Breast epithelium (tissue), 4 donors: ENCODE results near the gene LY9. TPM values are rescaled to one million over a fixed set of nuclear protein-coding genes. Genes with fewer than 3 reads are reported as not detected.

Experiments
- DNase-seq, 2 donors: peaks; one replicate each; pipeline ENCODE4 v3.0.0-alpha.2; 2019; ENCODE audit warnings: low spot score in 2 of 2
- H3K27ac ChIP-seq, 2 donors: fragments of 200-600 bp; sonication (generic) in 1 of 2; one replicate each; pipeline ENCODE4 v1.5.1; 2016 to 2019; ENCODE audit warnings: mild to moderate bottlenecking in 1 of 2
- H3K27me3 ChIP-seq, 2 donors: fragments of 200-600 bp; sonication (generic) in 1 of 2; one replicate each; pipeline versions ENCODE4 v1.5.1 to v1.6.0; 2017 to 2019; ENCODE audit warnings: control low read depth in 1 of 2, mild to moderate bottlenecking in 1 of 2
- H3K36me3 ChIP-seq: fragments of 200-600 bp; one replicate; pipeline ENCODE4 v1.5.1; 2019
- H3K4me1 ChIP-seq, 2 donors: fragments of 200-600 bp; sonication (generic); one replicate each; pipeline ENCODE4 v1.5.1; 2016 to 2019; ENCODE audit warnings: control low read depth in 1 of 2
- H3K4me3 ChIP-seq, 3 donors: fragments of 200-600 bp; sonication (generic); 1 replicate in 2 of 3; 2 replicates in 1 of 3; pipeline ENCODE4 v1.5.1; 2016 to 2019; ENCODE audit warnings: mild to moderate bottlenecking in 3 of 3, moderate library complexity in 2 of 3
- H3K9me3 ChIP-seq, 2 donors: fragments of 200-600 bp; sonication (generic) in 1 of 2; one replicate each; pipeline ENCODE4 v1.5.1; 2016 to 2019; ENCODE audit warnings: control low read depth in 1 of 2
- CTCF ChIP-seq, 3 donors: fragments of 450-650 bp; IDR thresholded peaks; one replicate each; pipeline ENCODE4 v1.5.1; 2016 to 2017; ENCODE audit warnings: antibody characterized with exemption in 3 of 3, mild to moderate bottlenecking in 3 of 3, moderate library complexity in 3 of 3
- POLR2A ChIP-seq: fragments of 450-650 bp; IDR thresholded peaks from one replicate; pipeline ENCODE4 v1.6.1; 2016; ENCODE audit warnings: antibody characterized with exemption, mild to moderate bottlenecking, moderate library complexity
- POLR2AphosphoS5 ChIP-seq, 3 donors: sonication (generic); formaldehyde crosslinking; IDR thresholded peaks; one replicate each; pipeline ENCODE4 v1.6.1; 2017; ENCODE audit warnings: antibody characterized with exemption in 3 of 3
- intact Hi-C: fragments of 100-400 bp; cut with DNase I; formaldehyde crosslinking; loops from one replicate; pipeline ENCODE4 v1.15.1; 2023; ENCODE audit warnings: low total_unique reads
- total RNA-seq, 3 donors: library from RNA; depleted of rRNA; stranded (reverse); fragments of >200 nt; gene quantifications; one replicate each; pipeline ENCODE4 v1.1.0, GENCODE V29; 2016

The LY9 gene
- total RNA-seq, 3 donors from 2014 or later: 1.1 to 5.9 (median 5.6) TPM

- TF ChIP-seq POLR2A: no peak
- TF ChIP-seq POLR2AphosphoS5 (IDR thresholded peaks at IDR 0.05): no peak
- no peak overlapping the region for H3K4me3 ChIP-seq
- H3K4me1 ChIP-seq: no peaks in the 10 kb centered on the region
- no peaks in the 10 kb centered on the region for H3K9me3 ChIP-seq
- intact Hi-C loops: no loop called here
- no peak for DNase-seq
- no peaks in the 10 kb centered on the region for H3K36me3 ChIP-seq
- H3K27ac ChIP-seq: no peak overlapping the region
- H3K27me3 ChIP-seq: no peaks in the 10 kb centered on the region
These were observed 34.1 kb upstream of the LY9 start for GRCh38 chr1:160761886-160762285.

- intact Hi-C loops: no loop called here
- no peak overlapping the region for H3K4me3 ChIP-seq
- DNase-seq: no peak
- no peak for TF ChIP-seq CTCF (IDR thresholded peaks at IDR 0.05)
- no peak for TF ChIP-seq POLR2AphosphoS5 (IDR thresholded peaks at IDR 0.05)
- TF ChIP-seq POLR2A: no peak
- no peaks in the 10 kb centered on the region for H3K4me1 ChIP-seq
- H3K9me3 ChIP-seq: no peaks in the 10 kb centered on the region
- H3K27me3 ChIP-seq: no peaks in the 10 kb centered on the region
- H3K36me3 ChIP-seq: no peaks in the 10 kb centered on the region
- no peak overlapping the region for H3K27ac ChIP-seq
These were observed 32.0 kb upstream of the LY9 start for GRCh38 chr1:160763993-160764392.

DNA sequence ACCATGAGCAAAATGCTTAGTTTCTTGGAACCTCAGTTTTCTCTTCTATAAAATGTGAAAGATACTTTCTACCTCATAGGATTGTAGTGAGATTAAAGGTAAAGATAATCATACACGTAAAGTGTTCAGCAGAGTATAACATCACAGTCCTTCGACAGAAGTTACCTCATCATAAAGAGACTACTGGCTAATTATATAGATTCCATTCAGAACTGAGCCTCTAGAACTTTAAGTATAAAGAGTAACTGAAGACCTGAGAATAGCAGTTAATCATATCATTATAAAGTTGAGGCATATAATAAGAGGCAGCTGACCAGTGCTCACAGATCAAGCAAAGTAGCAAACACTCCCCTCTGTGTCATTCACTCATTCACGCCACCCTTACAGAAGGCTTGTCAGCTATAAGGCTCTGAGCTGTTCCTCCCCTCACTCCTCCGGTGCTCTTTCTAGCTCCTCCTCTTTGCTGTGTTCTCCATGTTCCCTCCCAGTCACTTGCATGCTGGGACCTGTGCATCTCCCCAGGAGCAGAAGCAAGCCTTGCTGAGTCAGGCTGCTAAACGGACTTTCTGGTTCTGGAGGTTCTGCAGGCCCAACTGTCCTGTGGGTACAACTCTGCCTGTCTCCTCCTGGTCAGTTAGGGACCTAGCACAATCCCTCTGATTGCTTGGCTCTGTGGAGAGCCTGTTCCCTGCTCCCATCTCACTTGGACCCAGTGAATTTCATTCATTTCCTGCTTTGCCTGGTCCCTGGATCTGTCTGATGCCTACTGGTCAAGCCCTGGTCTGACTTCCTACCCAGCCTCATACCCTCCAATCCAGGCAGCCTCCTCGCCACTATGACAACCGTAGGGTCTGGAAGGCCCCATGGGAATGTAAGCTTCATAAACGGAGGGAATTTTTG, 28.3 kb upstream of the LY9 start:
- Histone ChIP-seq H3K27me3 (no peaks in the 10 kb centered on the region), H3K36me3 (no peaks in the 10 kb centered on the region), H3K4me1 (no peaks in the 10 kb centered on the region), H3K4me3 (no peak overlapping the region), H3K9me3 (no peaks in the 10 kb centered on the region), H3K27ac (no peak overlapping the region)
- no peak for DNase-seq
- intact Hi-C loops: no loop called here
- TF ChIP-seq POLR2A: no peak
- TF ChIP-seq CTCF (IDR thresholded peaks at IDR 0.05): no peak
- TF ChIP-seq POLR2AphosphoS5 (IDR thresholded peaks at IDR 0.05): no peak

GRCh38 chr1:160768295-160768657, 27.7 kb upstream of the LY9 start:
- Histone ChIP-seq H3K4me1 (no peaks in the 10 kb centered on the region), H3K36me3 (no peaks in the 10 kb centered on the region), H3K4me3 (no peak overlapping the region), H3K27ac (no peak overlapping the region), H3K9me3 (no peaks in the 10 kb centered on the region), H3K27me3 (no peaks in the 10 kb centered on the region)
- no peak for DNase-seq
- no peak for TF ChIP-seq POLR2A
- TF ChIP-seq POLR2AphosphoS5 (IDR thresholded peaks at IDR 0.05): no peak
- no peak for TF ChIP-seq CTCF (IDR thresholded peaks at IDR 0.05)
- intact Hi-C loops: no loop called here

GRCh38 chr1:160772331-160772730, 23.6 kb upstream of the LY9 start:
- Histone ChIP-seq H3K36me3 (no peaks in the 10 kb centered on the region), H3K4me1 (no peaks in the 10 kb centered on the region), H3K27ac (no peak overlapping the region), H3K4me3 (no peak overlapping the region), H3K9me3 (no peaks in the 10 kb centered on the region), H3K27me3 (no peaks in the 10 kb centered on the region)
- no peak for TF ChIP-seq POLR2A
- TF ChIP-seq POLR2AphosphoS5 (IDR thresholded peaks at IDR 0.05): no peak
- no peak for TF ChIP-seq CTCF (IDR thresholded peaks at IDR 0.05)
- no peak for DNase-seq
- intact Hi-C loops: no loop called here
